Natural killer cell (primary cell): ENCODE results near the gene OPN1MW. TPM values are rescaled to one million over a fixed set of nuclear protein-coding genes. Genes with fewer than 3 reads are reported as not detected.
"Not testable (repeated sequence)": the region's sequence is repeated elsewhere in the genome, so short reads cannot be mapped to it uniquely, and the experiment has no call there.

Experiments used
- ATAC-seq, 3 donors: fragments of 150-1000 bp in 2 of 3; fragments of 200-7000 bp in 1 of 3; cut with Tn5 transposase; 1 replicate in 1 of 3; 2 replicates in 2 of 3; pipeline ENCODE4 v1.10.0; 2021; ENCODE audit warnings: mild to moderate bottlenecking in 2 of 3, moderate library complexity in 2 of 3
- DNase-seq, 2 donors: peaks; one replicate each; pipeline versions ENCODE4 v3.0.0 to v3.0.0-alpha.2; 2013 to 2021; ENCODE audit warnings: mixed read lengths in 1 of 2
- H3K27ac ChIP-seq: one replicate; pipeline ENCODE4 v1.5.1; 2013; ENCODE audit warnings: mild to moderate bottlenecking, low read length
- H3K27me3 ChIP-seq: one replicate; pipeline ENCODE4 v1.6.1; 2013; ENCODE audit warnings: low read length; ENCODE audit not compliant: control insufficient read depth, insufficient read depth
- H3K36me3 ChIP-seq: one replicate; pipeline ENCODE4 v1.6.1; 2013; ENCODE audit warnings: low read length; ENCODE audit not compliant: control insufficient read depth, insufficient read depth
- H3K4me1 ChIP-seq: one replicate; pipeline ENCODE4 v1.6.1; 2013; ENCODE audit warnings: low read length; ENCODE audit not compliant: control insufficient read depth, insufficient read depth
- H3K4me3 ChIP-seq: one replicate; pipeline ENCODE4 v1.5.1; 2013; ENCODE audit warnings: low read length
- H3K9me3 ChIP-seq: one replicate; pipeline ENCODE4 v1.6.1; 2013; ENCODE audit warnings: low read length; ENCODE audit not compliant: control insufficient read depth, insufficient read depth
- H3K27ac Mint-ChIP-seq, 2 donors: one replicate each; pipeline ENCODE4 v1.8.0; 2022; ENCODE audit warnings: mild to moderate bottlenecking in 2 of 2, mixed read lengths in 2 of 2, moderate library complexity in 1 of 2
- H3K27me3 Mint-ChIP-seq, 2 donors: one replicate each; pipeline ENCODE4 v1.8.0; 2022; ENCODE audit warnings: low read depth in 2 of 2, mixed read lengths in 2 of 2
- H3K36me3 Mint-ChIP-seq: one replicate; pipeline ENCODE4 v1.8.0; 2022; ENCODE audit warnings: mixed read lengths
- H3K4me1 Mint-ChIP-seq, 2 donors: one replicate each; pipeline ENCODE4 v1.8.0; 2022; ENCODE audit warnings: mixed read lengths in 2 of 2
- H3K4me3 Mint-ChIP-seq: one replicate; pipeline ENCODE4 v1.8.0; 2022; ENCODE audit warnings: mild to moderate bottlenecking, moderate library complexity, mixed read lengths
- H3K9me3 Mint-ChIP-seq, 2 donors: one replicate each; pipeline ENCODE4 v1.8.0; 2022; ENCODE audit warnings: mixed read lengths in 2 of 2
- WGBS: methylation state at CpG from one replicate; pipeline ENCODE4 v1.1.7; 2013; ENCODE audit warnings: missing lambda C conversion rate; ENCODE audit not compliant: insufficient coverage; 5-methylcytosine and 5-hydroxymethylcytosine counted together
- intact Hi-C: fragments of 100-400 bp; cut with micrococcal nuclease; formaldehyde crosslinking; loops from one replicate; pipeline ENCODE4 v1.14.2; 2022
- total RNA-seq, 4 donors: library from RNA; stranded (reverse); fragments of 120-200 nt in 1 of 4; gene quantifications; one replicate each; pipeline versions ENCODE4 v1.2.3 to v1.2.4, GENCODE V29; 2013 to 2022

OPN1MW gene
- total RNA-seq, 3 donors from 2014 or later (not counting 1 experiment from before 2014, with no cell fraction given): not detected

DNA sequence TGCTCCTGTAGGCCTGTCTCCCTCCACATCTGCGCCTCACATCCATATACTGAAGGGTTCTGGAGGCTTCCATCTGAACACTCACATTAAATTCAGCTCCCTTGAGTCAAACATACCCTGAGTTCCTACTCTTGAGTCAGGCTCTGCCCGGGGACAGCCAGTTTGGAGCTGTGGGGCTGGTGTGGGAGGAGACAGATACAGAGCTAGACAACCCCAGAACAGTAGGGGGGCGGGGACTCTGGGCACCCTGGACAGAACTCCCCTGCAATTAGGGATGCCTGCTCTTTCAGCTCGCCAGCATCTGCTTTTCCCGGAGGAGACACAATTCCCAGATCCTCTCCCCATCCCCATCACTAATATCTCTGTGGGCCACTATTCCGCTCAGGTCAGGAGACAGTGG is 42.9 kb downstream of the OPN1MW start:
- H3K36me3 ChIP-seq, H3K4me3 Mint-ChIP-seq, H3K4me3 ChIP-seq, H3K4me1 Mint-ChIP-seq, H3K27ac ChIP-seq, ATAC-seq, H3K27me3 ChIP-seq, H3K9me3 ChIP-seq, H3K27ac Mint-ChIP-seq, intact Hi-C loops, H3K9me3 Mint-ChIP-seq, H3K4me1 ChIP-seq, H3K36me3 Mint-ChIP-seq, H3K27me3 Mint-ChIP-seq, DNase-seq: not testable (repeated sequence)
- no CpG with 5 or more reads among the region's 6 CpGs for WGBS

DNA sequence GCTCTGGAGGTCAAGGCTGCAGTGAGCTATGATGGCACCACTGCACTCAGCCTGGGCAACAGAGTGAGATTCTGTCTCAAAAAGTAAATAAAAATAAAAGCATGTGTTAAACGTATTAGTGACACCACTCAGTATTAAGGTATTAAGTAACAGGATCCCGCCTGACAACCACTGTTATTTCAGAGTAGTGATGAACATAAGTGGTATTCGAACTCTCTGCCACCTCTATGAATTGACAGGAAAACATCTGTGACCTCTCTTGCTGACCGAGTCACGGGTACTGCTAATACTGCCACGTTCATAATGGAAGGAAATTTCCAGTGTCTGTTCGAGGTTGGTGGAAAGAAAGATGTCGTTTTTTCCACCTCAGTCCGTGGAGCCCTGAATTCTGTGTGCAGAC is 44.3 kb downstream of the OPN1MW start:
- WGBS: no CpG with 5 or more reads among the region's 9 CpGs
- H3K9me3 Mint-ChIP-seq, H3K4me3 ChIP-seq, H3K27ac Mint-ChIP-seq, H3K9me3 ChIP-seq, H3K27me3 ChIP-seq, H3K4me1 Mint-ChIP-seq, DNase-seq, H3K27me3 Mint-ChIP-seq, H3K36me3 ChIP-seq, H3K4me3 Mint-ChIP-seq, H3K27ac ChIP-seq, intact Hi-C loops, H3K4me1 ChIP-seq, H3K36me3 Mint-ChIP-seq, ATAC-seq: not testable (repeated sequence)

DNA sequence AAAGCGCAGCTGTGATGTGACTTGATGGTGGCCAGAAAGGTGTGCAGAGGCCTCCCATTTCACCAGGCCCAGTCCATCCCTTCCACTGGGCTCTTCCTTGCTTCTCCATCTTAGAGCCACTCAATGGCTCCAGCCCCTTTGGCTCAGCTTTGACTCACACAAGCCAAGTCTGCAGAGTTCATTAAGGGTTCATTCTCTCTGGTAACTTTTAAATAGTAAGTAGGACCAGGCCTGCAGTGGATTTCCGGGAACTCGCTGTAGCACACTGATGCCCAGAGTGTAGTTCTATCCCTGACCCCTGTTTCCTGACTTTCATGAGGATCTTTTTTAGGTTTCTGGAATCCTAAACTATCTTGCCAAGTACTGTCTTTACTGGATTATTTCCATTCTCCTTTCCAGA is 49.0 kb downstream of the OPN1MW start:
- H3K36me3 ChIP-seq, H3K27me3 Mint-ChIP-seq, ATAC-seq, H3K36me3 Mint-ChIP-seq, H3K4me3 ChIP-seq, intact Hi-C loops, H3K4me1 ChIP-seq, H3K9me3 Mint-ChIP-seq, H3K27ac ChIP-seq, H3K4me3 Mint-ChIP-seq, H3K9me3 ChIP-seq, H3K27me3 ChIP-seq, DNase-seq, H3K27ac Mint-ChIP-seq, H3K4me1 Mint-ChIP-seq: not testable (repeated sequence)
- whole genome bisulfite sequencing: no CpG with 5 or more reads among the region's 3 CpGs

DNA sequence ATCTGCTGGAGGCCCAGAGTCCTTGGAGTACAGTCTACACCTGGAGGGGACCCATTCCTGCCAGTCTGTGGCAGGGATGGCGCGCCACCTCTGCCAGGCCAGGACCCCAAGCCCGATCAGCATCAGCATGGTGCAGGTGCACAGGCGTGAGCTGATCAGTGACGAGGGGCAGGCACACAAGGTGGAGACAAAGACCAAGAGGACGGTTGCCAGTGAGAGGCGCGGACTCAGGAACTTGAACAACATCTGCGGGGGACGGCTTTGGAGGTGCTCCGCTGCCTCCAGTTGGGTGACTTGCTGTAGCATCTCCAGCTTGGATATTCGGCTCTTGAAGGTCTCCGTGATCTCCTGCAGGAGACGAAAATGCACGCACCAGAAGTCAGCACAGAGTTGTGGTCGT is 51.2 kb downstream of the OPN1MW start:
- ATAC-seq, H3K27ac Mint-ChIP-seq, H3K36me3 Mint-ChIP-seq, H3K27me3 ChIP-seq, H3K9me3 Mint-ChIP-seq, H3K4me1 Mint-ChIP-seq, H3K27ac ChIP-seq, H3K4me3 Mint-ChIP-seq, intact Hi-C loops, H3K27me3 Mint-ChIP-seq, H3K36me3 ChIP-seq, H3K4me3 ChIP-seq, H3K4me1 ChIP-seq, H3K9me3 ChIP-seq, DNase-seq: not testable (repeated sequence)
- no CpG with 5 or more reads among the region's 16 CpGs for WGBS

DNA sequence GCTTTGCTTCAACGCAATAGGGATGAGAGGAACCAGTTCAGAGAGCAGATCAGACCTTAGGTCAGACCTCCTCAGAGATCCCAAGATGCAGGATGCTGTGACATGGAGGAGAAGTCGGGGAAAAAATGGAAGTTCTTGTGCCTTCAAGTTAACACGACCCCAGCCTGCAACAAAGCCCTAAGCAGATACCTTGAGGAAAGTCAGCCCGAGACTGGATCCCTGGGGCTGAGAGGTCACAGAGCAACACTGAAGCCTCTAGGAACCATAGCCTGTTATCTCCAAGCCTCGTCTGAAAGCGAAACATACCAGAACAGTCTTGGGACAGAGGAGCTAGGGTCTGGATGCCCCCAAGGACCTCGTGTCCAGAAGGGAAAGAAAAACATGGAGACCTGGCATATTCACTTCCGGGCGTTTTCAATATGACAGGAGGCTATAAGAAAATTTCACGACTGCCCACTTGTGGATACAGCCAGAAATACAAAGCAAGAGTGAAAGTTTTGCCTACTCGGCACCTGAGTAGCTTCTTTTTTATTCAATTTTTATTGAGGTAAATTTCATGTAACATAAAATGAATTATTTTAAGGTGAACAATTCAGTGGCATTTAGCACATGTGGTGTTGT is 56.7 kb downstream of the OPN1MW start:
- H3K27me3 ChIP-seq, H3K36me3 ChIP-seq, H3K9me3 ChIP-seq, H3K4me1 Mint-ChIP-seq, H3K4me1 ChIP-seq, DNase-seq, H3K4me3 ChIP-seq, intact Hi-C loops, H3K27ac Mint-ChIP-seq, H3K36me3 Mint-ChIP-seq, H3K9me3 Mint-ChIP-seq, ATAC-seq, H3K4me3 Mint-ChIP-seq, H3K27ac ChIP-seq, H3K27me3 Mint-ChIP-seq: not testable (repeated sequence)
- no CpG with 5 or more reads among the region's 11 CpGs for WGBS

DNA sequence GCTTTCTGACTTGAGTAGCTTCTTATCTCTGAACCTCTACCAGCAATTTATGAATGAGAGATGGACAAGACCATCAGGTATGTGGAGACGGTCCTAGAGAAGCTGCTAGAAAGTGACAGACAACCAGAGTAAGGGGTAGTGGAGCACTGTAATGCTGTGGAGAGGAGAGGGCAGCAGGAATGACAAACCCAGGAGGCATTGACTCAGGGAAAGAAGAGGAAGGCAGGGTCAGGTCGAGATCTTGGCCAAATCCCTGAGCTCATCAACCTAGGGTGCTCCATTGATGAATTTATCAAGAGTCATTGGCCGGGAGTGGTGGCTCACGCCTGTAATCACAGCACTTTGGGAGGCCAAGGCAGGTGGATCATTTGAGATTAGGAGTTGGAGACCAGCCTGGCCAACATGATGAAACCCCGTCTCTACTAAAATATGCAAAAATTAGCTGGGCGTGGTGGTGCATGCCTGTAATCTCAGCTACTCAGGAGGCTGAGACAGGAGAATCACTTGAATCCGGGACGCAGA is 57.6 kb downstream of the OPN1MW start:
- ATAC-seq, H3K27me3 Mint-ChIP-seq, H3K4me3 ChIP-seq, intact Hi-C loops, H3K36me3 Mint-ChIP-seq, H3K27ac ChIP-seq, H3K36me3 ChIP-seq, H3K4me1 ChIP-seq, H3K27me3 ChIP-seq, H3K9me3 ChIP-seq, H3K4me1 Mint-ChIP-seq, H3K9me3 Mint-ChIP-seq: not testable (repeated sequence)
- WGBS: 93% methylated on average over 4 of the region's 8 CpGs
- Mint-ChIP-seq H3K27ac (peak overlapping the region; percentile 10 to 14), H3K4me3 (peak overlapping the region; percentile 2)
- peak in 1 of 2 donors; percentile 12 for DNase-seq

Other genes starting within 250 kb of the OPN1MW start
- 10 to 100 TPM; 63.4 to 82.3 (median 73.1) TPM for gene NAA10, start 247.6 kb upstream of the OPN1MW start, total RNA-seq
- 10 to 100 TPM; 14.3 to 17.1 (median 15.2) TPM for gene RENBP, start 238.0 kb upstream of the OPN1MW start, total RNA-seq
- gene HCFC1, start 210.8 kb upstream of the OPN1MW start, total RNA-seq: 10 to 100 TPM; 65.2 to 76.7 (median 67.5) TPM
- 1 to 10 TPM; 1.2 to 4.3 (median 1.4) TPM for gene TMEM187, start 209.8 kb upstream of the OPN1MW start, total RNA-seq
- gene IRAK1, start 162.7 kb upstream of the OPN1MW start, total RNA-seq: 100 to 1,000 TPM in 2 of 3 donors, 10 to 100 TPM in 1; 87.5 to 114 (median 107) TPM
- gene MECP2, start 84.9 kb upstream of the OPN1MW start, total RNA-seq: 100 to 1,000 TPM; 177 to 198 (median 182) TPM
- not detected for gene OPN1LW, start 38.4 kb upstream of the OPN1MW start, total RNA-seq
- not detected for gene OPN1MW2, start 37.2 kb downstream of the OPN1MW start, total RNA-seq
- gene OPN1MW3, start 75.0 kb downstream of the OPN1MW start, total RNA-seq: not detected
- gene TEX28, start 112.5 kb downstream of the OPN1MW start, total RNA-seq: under 1 TPM in 1 of 3 donors, not detected in 2; 0.61 TPM
- 10 to 100 TPM; 17.1 to 42.8 (median 28.8) TPM for gene TKTL1, start 113.2 kb downstream of the OPN1MW start, total RNA-seq
- gene FLNA, start 192.0 kb downstream of the OPN1MW start, total RNA-seq: 1,000 to 10,000 TPM; 2,872 to 3,483 (median 2,927) TPM
- gene EMD, start 196.7 kb downstream of the OPN1MW start, total RNA-seq: 100 to 1,000 TPM; 141 to 175 (median 152) TPM
- 1,000 to 10,000 TPM; 2,249 to 2,456 (median 2,324) TPM for gene RPL10, start 215.8 kb downstream of the OPN1MW start, total RNA-seq
- 10 to 100 TPM; 16.7 to 19.6 (median 16.8) TPM for gene DNASE1L1, start 226.7 kb downstream of the OPN1MW start, total RNA-seq
- gene TAFAZZIN, start 228.9 kb downstream of the OPN1MW start, total RNA-seq: 10 to 100 TPM; 67.3 to 87.2 (median 67.7) TPM
- 10 to 100 TPM; 62.4 to 71.7 (median 65.9) TPM for gene ATP6AP1, start 246.1 kb downstream of the OPN1MW start, total RNA-seq